Mesothelial cell of epicardium (in vitro differentiated cells): Measurements from ENCODE around the gene DYSF. TPM values are rescaled to one million over a fixed set of nuclear protein-coding genes. Genes with fewer than 3 reads are reported as not detected.

Experiments
- DNase-seq, 2 experiments: peaks; one replicate each; pipeline ENCODE4 v3.0.0; 2021; ENCODE audit warnings: low spot score in 2 of 2; ENCODE audit not compliant: unreplicated experiment in 2 of 2
- H3K27ac Mint-ChIP-seq: 2 replicates; pipeline ENCODE4 v1.8.0; 2021; ENCODE audit warnings: mixed read lengths
- H3K27me3 Mint-ChIP-seq: 2 replicates; pipeline ENCODE4 v1.8.0; 2021; ENCODE audit warnings: low read depth, mixed read lengths
- H3K36me3 Mint-ChIP-seq: 2 replicates; pipeline ENCODE4 v1.8.0; 2021; ENCODE audit warnings: mixed read lengths
- H3K4me1 Mint-ChIP-seq: 2 replicates; pipeline ENCODE4 v1.8.0; 2021; ENCODE audit warnings: mixed read lengths
- H3K4me3 Mint-ChIP-seq: 2 replicates; pipeline ENCODE4 v1.8.0; 2021; ENCODE audit warnings: mild to moderate bottlenecking, moderate library complexity, mixed read lengths
- H3K9me3 Mint-ChIP-seq: 2 replicates; pipeline ENCODE4 v1.8.0; 2021; ENCODE audit warnings: mixed read lengths
- total RNA-seq: library from RNA; stranded (reverse); gene quantifications from 3 replicates; pipeline ENCODE4 v1.2.1, GENCODE V29; 2021
- TF ChIP-seq, protein P1 (sequence below): fragments of 200-600 bp; sonication (generic); IDR thresholded peaks from one replicate; pipeline ENCODE4 v1.5.0; 2021; ENCODE audit warnings: antibody characterized with exemption; ENCODE audit not compliant: unreplicated experiment

DYSF gene
- total RNA-seq, 1 donor from 2014 or later: 0.96 TPM

DNA sequence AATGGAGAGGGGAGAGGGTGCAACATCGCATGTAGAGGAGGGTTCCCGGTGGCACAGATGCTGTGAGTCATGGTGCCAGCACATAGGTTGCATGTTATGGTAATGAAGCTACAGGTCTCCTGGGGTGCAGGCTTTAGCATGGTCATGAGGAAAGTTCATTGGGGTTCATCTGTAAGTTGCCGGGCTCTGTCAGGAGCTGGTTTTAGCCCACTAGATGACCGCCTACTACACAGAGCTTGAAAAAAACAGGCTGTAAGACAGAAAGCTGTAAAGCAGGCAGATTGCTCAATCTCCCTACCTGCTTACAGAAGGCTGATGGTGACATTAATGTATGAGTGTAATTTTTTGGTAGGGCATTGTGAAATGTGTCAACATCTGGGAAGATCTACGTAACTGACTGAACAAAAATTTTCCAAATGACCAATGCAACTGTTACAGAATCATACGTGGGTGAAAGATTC, 23.9 kb downstream of the DYSF start:
- Mint-ChIP-seq H3K4me3 (no peak overlapping the region), H3K36me3 (no peaks in the 10 kb centered on the region), H3K27me3 (peaks cover 15% of the 10 kb centered on the region), H3K27ac (no peak overlapping the region), H3K4me1 (no peaks in the 10 kb centered on the region), H3K9me3 (peaks cover 5% of the 10 kb centered on the region)
- no peak for DNase-seq
- TF ChIP-seq, protein P1, sequence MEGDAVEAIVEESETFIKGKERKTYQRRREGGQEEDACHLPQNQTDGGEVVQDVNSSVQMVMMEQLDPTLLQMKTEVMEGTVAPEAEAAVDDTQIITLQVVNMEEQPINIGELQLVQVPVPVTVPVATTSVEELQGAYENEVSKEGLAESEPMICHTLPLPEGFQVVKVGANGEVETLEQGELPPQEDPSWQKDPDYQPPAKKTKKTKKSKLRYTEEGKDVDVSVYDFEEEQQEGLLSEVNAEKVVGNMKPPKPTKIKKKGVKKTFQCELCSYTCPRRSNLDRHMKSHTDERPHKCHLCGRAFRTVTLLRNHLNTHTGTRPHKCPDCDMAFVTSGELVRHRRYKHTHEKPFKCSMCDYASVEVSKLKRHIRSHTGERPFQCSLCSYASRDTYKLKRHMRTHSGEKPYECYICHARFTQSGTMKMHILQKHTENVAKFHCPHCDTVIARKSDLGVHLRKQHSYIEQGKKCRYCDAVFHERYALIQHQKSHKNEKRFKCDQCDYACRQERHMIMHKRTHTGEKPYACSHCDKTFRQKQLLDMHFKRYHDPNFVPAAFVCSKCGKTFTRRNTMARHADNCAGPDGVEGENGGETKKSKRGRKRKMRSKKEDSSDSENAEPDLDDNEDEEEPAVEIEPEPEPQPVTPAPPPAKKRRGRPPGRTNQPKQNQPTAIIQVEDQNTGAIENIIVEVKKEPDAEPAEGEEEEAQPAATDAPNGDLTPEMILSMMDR: no peak

DNA sequence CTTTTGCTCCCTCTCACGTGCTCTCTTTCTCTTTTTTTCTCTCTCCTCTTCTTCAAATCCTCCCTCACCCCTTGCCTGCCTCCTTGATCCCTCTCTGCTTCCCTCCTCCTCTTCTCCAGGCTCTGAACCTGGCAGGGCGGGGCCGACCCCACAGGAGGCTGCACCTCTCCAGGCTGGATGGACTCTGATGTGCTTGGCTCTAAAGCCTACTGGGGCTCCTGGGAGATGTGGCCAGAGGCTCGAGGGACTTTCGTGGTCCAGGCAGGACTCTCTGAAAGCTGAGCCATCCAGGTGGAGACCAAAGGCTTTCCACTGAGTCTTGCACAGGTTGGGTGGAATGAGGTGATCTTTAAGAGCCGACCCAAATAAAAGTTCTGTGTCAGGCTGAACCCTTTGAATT, 25.4 kb downstream of the DYSF start:
- H3K27ac Mint-ChIP-seq: no peak overlapping the region
- DNase-seq: no peak
- peaks cover 5% of the 10 kb centered on the region for H3K9me3 Mint-ChIP-seq
- H3K4me3 Mint-ChIP-seq: no peak overlapping the region
- H3K27me3 Mint-ChIP-seq: peaks cover 15% of the 10 kb centered on the region
- TF ChIP-seq, protein P1: no peak
- H3K36me3 Mint-ChIP-seq: no peaks in the 10 kb centered on the region
- H3K4me1 Mint-ChIP-seq: no peaks in the 10 kb centered on the region

DNA sequence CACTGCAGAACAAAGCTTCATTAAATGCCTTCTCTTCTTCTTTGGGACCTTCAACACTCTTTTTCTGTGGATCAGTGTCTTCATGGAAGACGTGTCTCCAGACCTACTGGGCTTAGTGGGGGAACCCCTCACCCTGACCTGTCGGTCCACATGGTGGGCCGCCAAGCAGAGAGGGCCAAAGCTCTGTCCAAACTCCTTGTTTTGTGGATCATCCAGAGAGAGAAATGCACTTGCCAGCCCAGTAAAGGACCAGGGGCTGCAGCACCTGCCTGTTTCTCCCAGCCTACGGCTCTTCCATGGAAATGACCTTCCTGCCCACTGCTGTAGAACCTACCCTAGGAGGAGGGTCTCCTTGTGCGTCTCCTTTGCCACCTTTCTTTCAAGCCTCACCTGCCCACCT, 25.9 kb downstream of the DYSF start:
- Mint-ChIP-seq H3K9me3 (peaks cover 5% of the 10 kb centered on the region), H3K36me3 (no peaks in the 10 kb centered on the region), H3K4me1 (no peaks in the 10 kb centered on the region), H3K27ac (no peak overlapping the region), H3K4me3 (no peak overlapping the region), H3K27me3 (peaks cover 15% of the 10 kb centered on the region)
- no peak for DNase-seq
- TF ChIP-seq, protein P1: no peak

DNA sequence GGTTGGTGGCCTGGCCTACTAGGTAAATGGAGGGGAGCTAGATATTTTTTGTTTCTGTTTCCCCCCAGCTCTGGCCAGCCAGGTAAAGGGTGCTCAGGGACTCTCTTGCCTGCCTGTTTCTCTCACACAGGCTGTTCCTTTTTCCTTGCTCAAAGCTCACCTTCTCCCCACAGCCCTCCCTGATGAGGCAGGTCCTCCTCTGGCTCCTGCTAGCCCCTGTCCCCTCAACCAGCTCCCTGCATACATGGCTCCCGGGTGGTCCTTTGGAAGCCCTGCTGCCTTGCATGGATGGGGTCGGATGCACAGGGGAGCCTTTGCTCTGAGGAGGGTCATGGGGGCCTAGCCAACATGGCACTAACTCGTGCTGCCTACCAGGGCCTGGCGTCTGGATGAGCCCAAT, 27.8 kb downstream of the DYSF start:
- Mint-ChIP-seq H3K4me3 (no peak overlapping the region), H3K27me3 (peaks cover 15% of the 10 kb centered on the region), H3K4me1 (no peaks in the 10 kb centered on the region), H3K36me3 (no peaks in the 10 kb centered on the region), H3K27ac (no peak overlapping the region), H3K9me3 (peaks cover 5% of the 10 kb centered on the region)
- TF ChIP-seq, protein P1: no peak
- DNase-seq: no peak

DNA sequence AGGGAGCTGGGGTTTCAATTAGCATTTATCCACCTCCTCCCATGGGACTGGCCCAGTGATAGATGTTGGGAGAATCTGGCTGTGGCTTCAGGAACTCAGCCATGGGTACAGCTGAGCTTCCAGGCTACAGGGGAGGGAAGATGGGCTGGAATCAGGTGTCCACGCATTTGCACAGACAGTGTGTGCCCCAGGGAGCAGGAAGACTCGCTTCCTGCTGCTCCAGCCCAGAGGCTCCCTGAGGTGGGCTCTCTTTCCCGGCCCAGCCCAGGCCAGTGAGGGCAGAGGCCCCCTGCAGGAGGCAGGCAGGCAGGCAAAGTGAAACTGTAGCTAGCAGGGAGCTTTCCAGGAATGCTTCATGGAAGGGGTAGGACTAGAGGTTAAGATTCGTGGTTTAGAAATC, 28.7 kb downstream of the DYSF start:
- no peaks in the 10 kb centered on the region for H3K36me3 Mint-ChIP-seq
- TF ChIP-seq, protein P1: no peak
- peaks cover 14% of the 10 kb centered on the region for H3K27me3 Mint-ChIP-seq
- no peaks in the 10 kb centered on the region for H3K4me1 Mint-ChIP-seq
- H3K9me3 Mint-ChIP-seq: peaks cover 5% of the 10 kb centered on the region
- H3K4me3 Mint-ChIP-seq: no peak overlapping the region
- DNase-seq: no peak
- H3K27ac Mint-ChIP-seq: no peak overlapping the region

DNA sequence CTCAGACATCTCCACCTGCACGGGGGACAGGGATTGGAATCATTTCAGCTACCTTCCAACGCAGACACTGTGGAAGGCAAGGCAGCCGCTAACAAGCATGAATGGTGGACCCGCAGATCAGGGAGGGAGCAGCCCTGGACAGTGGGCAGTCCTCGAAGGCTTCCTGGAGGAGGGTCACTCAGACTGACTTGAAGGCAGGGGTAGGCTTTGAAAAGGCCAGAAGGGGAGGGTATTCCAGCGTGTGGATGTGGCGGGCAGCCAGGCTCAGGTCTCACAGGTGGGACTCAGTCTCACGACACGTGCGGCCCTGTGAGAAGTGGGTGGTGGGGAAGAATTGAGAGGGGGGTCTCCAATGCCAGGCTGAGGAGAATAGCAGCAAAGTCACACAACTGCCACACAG, 29.9 kb downstream of the DYSF start:
- Mint-ChIP-seq H3K27me3 (peaks cover 9% of the 10 kb centered on the region), H3K9me3 (no peaks in the 10 kb centered on the region), H3K4me1 (no peaks in the 10 kb centered on the region), H3K4me3 (no peak overlapping the region), H3K36me3 (no peaks in the 10 kb centered on the region), H3K27ac (no peak overlapping the region)
- TF ChIP-seq, protein P1: no peak
- DNase-seq: no peak
